ENCODE measurements around the gene OR1J2.
"Not testable (repeated sequence)": the region's sequence is repeated elsewhere in the genome, so short reads cannot be mapped to it uniquely, and the experiment has no call there.

The OR1J2 gene

DNA sequence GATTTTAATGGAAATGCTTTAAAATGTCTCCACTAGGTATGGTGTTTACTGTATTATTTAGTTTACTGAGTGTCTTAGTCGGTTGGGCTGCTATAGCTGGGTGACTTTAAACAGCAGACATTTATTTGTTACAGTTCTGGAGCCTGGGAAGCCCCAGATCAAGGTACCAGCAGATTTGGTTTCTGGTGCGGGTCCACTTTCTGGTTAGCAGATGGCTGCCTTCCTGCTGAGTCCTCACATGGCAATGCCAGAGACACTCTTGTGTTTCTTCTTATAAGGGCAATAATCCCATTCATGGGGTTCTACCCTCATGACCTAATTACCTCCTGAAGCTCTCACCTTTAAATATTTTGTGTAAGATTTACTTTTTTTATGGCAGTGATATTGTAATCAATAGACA is 7.6 kb downstream of the OR1J2 start:
- DNase-seq (ENCODE audit: low read depth), result no peak
- H3K4me3 ChIP-seq (ENCODE audit: low read depth, low read length), result no peak overlapping the region
- no peak for TF ChIP-seq CTCF (IDR thresholded peaks at IDR 0.05; ENCODE audit: low read depth, low read length, missing control alignments)

GRCh38 chr9:122518841-122519240 is 8.2 kb downstream of the OR1J2 start, which contains the start of gene OR1J4:
TSS of gene OR1J4 (plus strand) at chr9:122519141. CDS start at chr9:122519141, 0 bp downstream.
- no peak for TF ChIP-seq CTCF (IDR thresholded peaks at IDR 0.05; ENCODE audit: low read depth, low read length, missing control alignments)
- H3K4me3 ChIP-seq (ENCODE audit: low read depth, low read length), result no peak within 1 kb of the TSS
- no peak for DNase-seq (ENCODE audit: low read depth)

DNA sequence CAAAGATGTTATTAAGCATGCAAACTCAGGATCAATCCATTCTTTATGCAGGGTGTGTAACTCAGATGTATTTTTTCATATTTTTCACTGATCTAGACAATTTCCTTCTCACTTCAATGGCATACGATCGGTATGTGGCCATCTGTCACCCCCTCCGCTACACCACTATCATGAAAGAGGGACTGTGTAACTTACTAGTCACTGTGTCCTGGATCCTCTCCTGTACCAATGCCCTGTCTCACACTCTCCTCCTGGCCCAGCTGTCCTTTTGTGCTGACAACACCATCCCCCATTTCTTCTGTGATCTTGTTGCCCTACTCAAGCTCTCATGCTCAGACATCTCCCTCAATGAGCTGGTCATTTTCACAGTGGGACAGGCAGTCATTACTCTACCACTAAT is 8.8 kb downstream of the OR1J2 start:
- no peak for DNase-seq (ENCODE audit: low read depth)
- no peak overlapping the region for H3K4me3 ChIP-seq (ENCODE audit: low read depth, low read length)
- TF ChIP-seq CTCF (IDR thresholded peaks at IDR 0.05; ENCODE audit: low read depth, low read length, missing control alignments), result no peak

GRCh38 chr9:122526602-122527001 is 16.0 kb downstream of the OR1J2 start:
- DNase-seq (ENCODE audit: low read depth), result no peak
- no peak overlapping the region for H3K4me3 ChIP-seq (ENCODE audit: low read depth, low read length)
- no peak for TF ChIP-seq CTCF (IDR thresholded peaks at IDR 0.05; ENCODE audit: low read depth, low read length, missing control alignments)

- no peak within 1 kb of the TSS for H3K4me3 ChIP-seq (ENCODE audit: low read depth, low read length)
- DNase-seq (ENCODE audit: low read depth), result no peak
- no peak for TF ChIP-seq CTCF (IDR thresholded peaks at IDR 0.05; ENCODE audit: low read depth, low read length, missing control alignments)
Measured at GRCh38 chr9:122527193-122527592, 16.6 kb downstream of the OR1J2 start, which contains the start of gene OR1N1. TSS of gene OR1N1 (minus strand) at chr9:122527293. CDS start at chr9:122527293, 0 bp downstream.

GRCh38 chr9:122531157-122531556 is 20.6 kb downstream of the OR1J2 start:
- not testable (repeated sequence) for DNase-seq (ENCODE audit: low read depth); H3K4me3 ChIP-seq (ENCODE audit: low read depth, low read length)

GRCh38 chr9:122536134-122536533 is 25.5 kb downstream of the OR1J2 start:
- no peak for TF ChIP-seq CTCF (IDR thresholded peaks at IDR 0.05; ENCODE audit: low read depth, low read length, missing control alignments)
- H3K4me3 ChIP-seq (ENCODE audit: low read depth, low read length), result no peak overlapping the region
- no peak for DNase-seq (ENCODE audit: low read depth)

GRCh38 chr9:122537066-122537465 is 26.5 kb downstream of the OR1J2 start:
- not testable (repeated sequence) for DNase-seq (ENCODE audit: low read depth)

More at GRCh38 chr9:122537066-122537465, 26.5 kb downstream of the OR1J2 start:
- not testable (repeated sequence) for H3K4me3 ChIP-seq (ENCODE audit: low read depth, low read length)

Data from GM12864 (cell line).